Measurements from ENCODE around the gene RBFOX2. TPM values are rescaled to one million over a fixed set of nuclear protein-coding genes. Genes with fewer than 3 reads are reported as not detected.
A peak's percentile ranks its signal among the peaks of the same experiment; 100 is the strongest.

Gene RBFOX2
- polyA plus RNA-seq, 2 of the 4 experiments (the other 2 are of a cell fraction), result 30.3 to 77.7 TPM

DNA sequence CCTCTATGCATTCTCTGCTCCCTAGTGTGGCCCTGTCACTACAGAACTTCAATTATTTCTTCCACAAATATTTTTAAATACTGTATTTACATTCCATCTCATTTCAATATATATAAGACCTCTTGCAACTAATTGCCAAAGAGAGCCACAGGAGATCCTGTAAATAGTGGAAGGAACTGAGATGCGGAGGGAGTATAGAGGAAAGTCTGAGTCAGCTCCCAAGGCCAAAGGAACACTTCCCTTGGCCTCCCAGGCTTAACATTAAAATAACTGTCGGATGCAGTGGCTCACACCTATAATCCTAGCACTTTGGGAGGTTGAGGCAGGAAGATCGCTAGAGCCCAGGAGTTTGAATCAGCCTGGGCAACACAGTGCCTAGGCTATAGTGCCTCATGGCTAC, 31.2 kb downstream of the RBFOX2 start:
- 98% methylated on average over 3 of the region's 3 CpGs for WGBS (ENCODE audit: missing lambda C conversion rate)
- ATAC-seq (no peak), FAIRE-seq (no peak), DNase-seq (ENCODE audit: low read depth in 1 of 2, low spot score in 1 of 2) (no peak)
- POLR2A ChIA-PET, result no interaction called here
- Histone ChIP-seq H3K9me3 (no peaks in the 10 kb centered on the region), H3K4me3 (no peak overlapping the region), H3K27ac (no peak overlapping the region), H3K4me1 (peaks cover 16% of the 10 kb centered on the region), H3K4me2 (no peak overlapping the region)
- TF ChIP-seq EP300 (IDR thresholded peaks at IDR 0.05) (no peak), ZNF302 (CRISPR knock-in tag; IDR thresholded peaks at IDR 0.05) (no peak), MAFK (IDR thresholded peaks at IDR 0.05; ENCODE audit: partially characterized antibody) (no peak), ESRRA (IDR thresholded peaks at IDR 0.05; ENCODE audit: borderline replicate concordance, low read length) (no peak), CBX8 (IDR thresholded peaks at IDR 0.05) (no peak), JUN (IDR thresholded peaks at IDR 0.05) (no peak), KDM1A (IDR thresholded peaks at IDR 0.05; ENCODE audit: low read depth) (no peak)
- TF ChIP-seq, protein P1, sequence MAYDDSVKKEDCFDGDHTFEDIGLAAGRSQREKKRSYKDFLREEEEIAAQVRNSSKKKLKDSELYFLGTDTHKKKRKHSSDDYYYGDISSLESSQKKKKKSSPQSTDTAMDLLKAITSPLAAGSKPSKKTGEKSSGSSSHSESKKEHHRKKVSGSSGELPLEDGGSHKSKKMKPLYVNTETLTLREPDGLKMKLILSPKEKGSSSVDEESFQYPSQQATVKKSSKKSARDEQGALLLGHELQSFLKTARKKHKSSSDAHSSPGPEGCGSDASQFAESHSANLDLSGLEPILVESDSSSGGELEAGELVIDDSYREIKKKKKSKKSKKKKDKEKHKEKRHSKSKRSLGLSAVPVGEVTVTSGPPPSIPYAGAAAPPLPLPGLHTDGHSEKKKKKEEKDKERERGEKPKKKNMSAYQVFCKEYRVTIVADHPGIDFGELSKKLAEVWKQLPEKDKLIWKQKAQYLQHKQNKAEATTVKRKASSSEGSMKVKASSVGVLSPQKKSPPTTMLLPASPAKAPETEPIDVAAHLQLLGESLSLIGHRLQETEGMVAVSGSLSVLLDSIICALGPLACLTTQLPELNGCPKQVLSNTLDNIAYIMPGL (CRISPR knock-in tag; IDR thresholded peaks at IDR 0.05; ENCODE audit: borderline replicate concordance), result no peak
- TF ChIP-seq, protein P2, sequence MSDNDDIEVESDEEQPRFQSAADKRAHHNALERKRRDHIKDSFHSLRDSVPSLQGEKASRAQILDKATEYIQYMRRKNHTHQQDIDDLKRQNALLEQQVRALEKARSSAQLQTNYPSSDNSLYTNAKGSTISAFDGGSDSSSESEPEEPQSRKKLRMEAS (IDR thresholded peaks at IDR 0.05), result no peak
- CTCF ChIA-PET, result interaction anchor here (1.6 kb wide), 1 partner anchor 68 kb away, joined by 4 read pairs; no protein-coding TSS in a partner anchor

DNA sequence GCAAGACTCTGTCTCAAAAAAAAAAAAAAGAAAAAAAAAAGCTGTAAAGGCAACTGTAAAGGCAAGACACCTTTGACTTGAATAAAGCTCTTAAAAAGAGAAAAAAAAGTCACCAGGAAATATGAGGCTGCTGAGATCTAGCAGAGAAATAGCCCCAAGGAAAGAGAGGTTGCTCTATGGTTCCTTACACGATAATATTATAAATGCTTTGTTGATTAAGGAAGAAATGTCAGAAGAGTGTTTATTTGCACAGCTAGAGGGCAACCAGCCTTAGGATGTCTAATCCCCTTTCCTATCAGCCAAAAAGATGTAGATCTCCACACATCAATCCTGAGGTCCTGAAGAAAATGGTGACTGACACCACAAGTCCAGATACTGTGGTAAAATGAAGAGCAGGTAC, 32.0 kb downstream of the RBFOX2 start:
- POLR2A ChIA-PET, result interaction anchor here (1.0 kb wide), 1 partner anchor 32 kb away, joined by 4 read pairs; the partner anchor contains the start of gene RBFOX2
- H3K27ac ChIP-seq, result no peak overlapping the region
- CTCF ChIA-PET, result interaction anchor here (1.4 kb wide), 1 partner anchor 9 kb away, joined by 5 read pairs; no protein-coding TSS in a partner anchor

DNA sequence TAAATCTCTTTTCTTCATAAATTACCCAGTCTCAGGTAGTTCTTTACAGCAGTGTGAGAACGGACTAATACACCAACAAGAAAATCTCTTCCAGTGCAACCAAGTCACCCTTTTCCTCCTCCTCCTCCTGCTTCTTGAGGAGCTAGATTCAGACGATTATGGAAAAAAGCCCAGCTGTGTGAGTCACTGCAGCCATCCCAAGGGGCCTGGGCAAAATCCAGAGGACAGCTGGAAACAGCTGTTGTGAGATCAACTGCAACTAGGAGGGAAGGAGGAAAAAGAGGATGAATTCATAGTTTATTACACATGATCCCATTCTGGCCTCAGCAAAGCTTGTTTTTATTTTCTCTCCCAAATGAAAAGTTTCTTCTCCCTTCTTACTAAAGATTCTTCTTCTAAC, 32.9 kb downstream of the RBFOX2 start:
- ChIA-PET CTCF (interaction anchor here (0.6 to 1.5 kb wide), 3 partner anchors 8 to 598 kb away, joined by 3 to 5 read pairs (median 4); partner anchors contain the start of gene RBFOX2), POLR2A (interaction anchor here (0.6 to 1.0 kb wide), 2 partner anchors 33 to 40 kb away, joined by 3 to 4 read pairs; partner anchors contain the start of gene RBFOX2)
- H3K4me3 ChIP-seq, result no peak overlapping the region
- H3K27ac ChIP-seq, result no peak overlapping the region
- WGBS (ENCODE audit: missing lambda C conversion rate), result 48% methylated on average over 2 of the region's 2 CpGs
- FAIRE-seq (no peak), DNase-seq (ENCODE audit: low read depth in 1 of 2, low spot score in 1 of 2) (no peak), ATAC-seq (peak in 1 of 2 experiments; percentile 32; a peak in 2 of 6 replicates)
- peak overlapping the region; percentile 40 for H3K4me2 ChIP-seq
- peaks cover 13% of the 10 kb centered on the region for H3K4me1 ChIP-seq
- H3K9me3 ChIP-seq, result no peaks in the 10 kb centered on the region
- no peak for TF ChIP-seq HDAC2 (IDR thresholded peaks at IDR 0.05)
- TF ChIP-seq ESRRA (IDR thresholded peaks at IDR 0.05; ENCODE audit: borderline replicate concordance, low read length), result no peak
- TF ChIP-seq HEYL (CRISPR knock-in tag; IDR thresholded peaks at IDR 0.05), result no peak
- TF ChIP-seq RNF2 (IDR thresholded peaks at IDR 0.05; ENCODE audit: borderline replicate concordance, low read depth), result no peak
- no peak for TF ChIP-seq BCL3 (IDR thresholded peaks at IDR 0.05)
- no peak for TF ChIP-seq TFCP2L1 (CRISPR knock-in tag; IDR thresholded peaks at IDR 0.05)
- TF ChIP-seq CHD4 (IDR thresholded peaks at IDR 0.05; ENCODE audit: borderline replicate concordance), result no peak
- TF ChIP-seq BHLHE40 (IDR thresholded peaks at IDR 0.05; ENCODE audit: low read depth, low read length), result no peak

More for the DNA sequence above, 32.0 kb downstream of the RBFOX2 start:
- H3K4me3 ChIP-seq, result no peak overlapping the region
- ATAC-seq (no peak), FAIRE-seq (no peak), DNase-seq (ENCODE audit: low read depth in 1 of 2, low spot score in 1 of 2) (no peak)
- TF ChIP-seq MAFK (IDR thresholded peaks at IDR 0.05; ENCODE audit: partially characterized antibody) (no peak), EHF (CRISPR knock-in tag; IDR thresholded peaks at IDR 0.05) (no peak), BHLHE40 (IDR thresholded peaks at IDR 0.05; ENCODE audit: low read depth, low read length) (no peak), CBX8 (IDR thresholded peaks at IDR 0.05) (no peak), CEBPB (IDR thresholded peaks at IDR 0.05) (no peak)
- TF ChIP-seq, protein P2 (IDR thresholded peaks at IDR 0.05), result no peak
- 33% methylated on average over 1 of the region's 1 CpG for WGBS (ENCODE audit: missing lambda C conversion rate)
- H3K4me1 ChIP-seq, result peaks cover 16% of the 10 kb centered on the region
- H3K4me2 ChIP-seq, result no peak overlapping the region; the same call in 2 of the 3 replicates
- no peaks in the 10 kb centered on the region for H3K9me3 ChIP-seq
